DOHH2 (cell line): ENCODE measurements around the gene TMEM18.

Experiments used
- EZH2phosphoT487 ChIP-seq: fragments of 200-600 bp; sonication (generic); IDR thresholded peaks from 2 replicates; pipeline ENCODE4 v1.6.1; 2017; ENCODE audit warnings: borderline replicate concordance, mild to moderate bottlenecking, antibody characterized with exemption, low read length, moderate library complexity, mixed read lengths
- TF ChIP-seq, protein P1 (sequence below): fragments of 200-600 bp; sonication (generic); IDR thresholded peaks from one replicate; pipeline ENCODE4 v1.5.1; 2014; ENCODE audit warnings: antibody characterized with exemption, mild to moderate bottlenecking, low read depth, low read length; ENCODE audit not compliant: poor library complexity, severe bottlenecking

DNA sequence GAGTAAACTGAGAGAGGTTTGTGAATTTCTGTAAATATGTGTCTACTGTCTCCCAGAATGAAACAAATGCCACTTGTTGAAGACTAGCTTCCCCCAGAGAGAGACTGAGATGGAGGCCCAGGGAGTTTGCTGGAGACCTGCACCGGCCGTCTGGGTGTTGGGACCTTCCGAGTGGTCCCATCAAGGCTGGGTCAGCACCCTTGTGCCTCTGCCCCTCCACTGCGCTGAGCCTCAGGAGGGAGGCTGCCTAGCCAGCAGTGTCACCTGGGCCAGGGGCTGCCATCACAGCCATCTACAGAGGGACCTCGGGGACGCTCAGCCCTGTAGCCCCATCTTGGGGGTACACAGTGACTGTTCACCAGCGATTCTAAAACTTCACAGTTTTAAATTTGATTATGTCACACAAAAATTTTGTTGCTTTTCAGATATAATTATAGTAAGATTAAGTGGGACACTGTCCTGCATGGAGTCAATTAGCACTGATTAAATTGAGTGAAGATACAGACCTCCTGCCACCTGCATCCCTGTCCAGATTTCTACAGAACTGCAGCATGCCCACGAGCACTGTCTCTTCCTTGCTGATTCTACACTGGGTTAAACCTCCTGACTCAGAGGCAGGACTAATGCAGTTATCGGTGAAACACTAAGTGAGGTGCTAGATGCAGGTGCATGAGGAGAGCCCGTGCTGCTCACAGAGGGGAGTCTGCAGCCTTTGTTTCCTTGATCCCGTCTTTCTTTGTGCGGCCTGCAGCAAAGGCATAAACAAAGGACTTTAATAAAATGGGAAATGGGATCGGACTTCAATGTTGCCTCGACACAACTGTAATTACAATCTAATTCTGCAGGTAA lies 50.5 kb downstream of the TMEM18 start:
- TF ChIP-seq, protein P1, sequence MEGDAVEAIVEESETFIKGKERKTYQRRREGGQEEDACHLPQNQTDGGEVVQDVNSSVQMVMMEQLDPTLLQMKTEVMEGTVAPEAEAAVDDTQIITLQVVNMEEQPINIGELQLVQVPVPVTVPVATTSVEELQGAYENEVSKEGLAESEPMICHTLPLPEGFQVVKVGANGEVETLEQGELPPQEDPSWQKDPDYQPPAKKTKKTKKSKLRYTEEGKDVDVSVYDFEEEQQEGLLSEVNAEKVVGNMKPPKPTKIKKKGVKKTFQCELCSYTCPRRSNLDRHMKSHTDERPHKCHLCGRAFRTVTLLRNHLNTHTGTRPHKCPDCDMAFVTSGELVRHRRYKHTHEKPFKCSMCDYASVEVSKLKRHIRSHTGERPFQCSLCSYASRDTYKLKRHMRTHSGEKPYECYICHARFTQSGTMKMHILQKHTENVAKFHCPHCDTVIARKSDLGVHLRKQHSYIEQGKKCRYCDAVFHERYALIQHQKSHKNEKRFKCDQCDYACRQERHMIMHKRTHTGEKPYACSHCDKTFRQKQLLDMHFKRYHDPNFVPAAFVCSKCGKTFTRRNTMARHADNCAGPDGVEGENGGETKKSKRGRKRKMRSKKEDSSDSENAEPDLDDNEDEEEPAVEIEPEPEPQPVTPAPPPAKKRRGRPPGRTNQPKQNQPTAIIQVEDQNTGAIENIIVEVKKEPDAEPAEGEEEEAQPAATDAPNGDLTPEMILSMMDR, result no peak
- no peak for TF ChIP-seq EZH2phosphoT487
